Measurements from ENCODE around the gene ERC1. TPM values are rescaled to one million over a fixed set of nuclear protein-coding genes. Genes with fewer than 3 reads are reported as not detected.

Gene ERC1
- total and polyA plus RNA-seq, 9 of the 15 experiments (the other 6 are each of a cell fraction or from before 2014, with no cell fraction given): 0.74 to 11.8 (median 4.8) TPM

- no peak for TF ChIP-seq PBX2 (CRISPR knock-in tag; IDR thresholded peaks at IDR 0.05; ENCODE audit: low read depth)
- 0 out of 2 replicates have a peak, but pooled peaks have one; percentile 26 for TF ChIP-seq PBX2 (tag; conservative IDR thresholded peaks at IDR 0.05; ENCODE audit: low read depth)
- no peak for TF ChIP-seq RFX1 (IDR thresholded peaks at IDR 0.05)
- TF ChIP-seq HDAC2 (IDR thresholded peaks at IDR 0.05): no peak
- TF ChIP-seq CHD7 (IDR thresholded peaks at IDR 0.05; ENCODE audit: low read depth, low read length): no peak
- no peak for TF ChIP-seq ARID1B (IDR thresholded peaks at IDR 0.05)
- no peak for TF ChIP-seq MAFK (IDR thresholded peaks at IDR 0.05; ENCODE audit: low read length)
- no peak for TF ChIP-seq GABPB2 (CRISPR knock-in tag; conservative IDR thresholded peaks at IDR 0.05)
- TF ChIP-seq ZNF449 (CRISPR knock-in tag; IDR thresholded peaks at IDR 0.05): no peak
- peak; percentile 54; the same call in 1 of the 2 replicates for TF ChIP-seq PKNOX1 (IDR thresholded peaks at IDR 0.05)
Observed at GRCh38 chr12:1246637-1247036, 255.6 kb downstream of the ERC1 start (continued).

All from K562 (cell line).